Activated CD8-positive, alpha-beta T cell treated with anti-CD3 and anti-CD28 coated beads, Interleukin-2, amount 10 ng/mL, durations not matched to agents 7 days and 5 days (primary cell): Measurements from ENCODE around the gene DNER. TPM values are rescaled to one million over a fixed set of nuclear protein-coding genes. Genes with fewer than 3 reads are reported as not detected.
"Not testable (repeated sequence)": the region's sequence is repeated elsewhere in the genome, so short reads cannot be mapped to it uniquely, and the experiment has no call there.

ENCODE experiments used
- ATAC-seq: fragments of 150-1000 bp; cut with Tn5 transposase; one replicate; pipeline ENCODE4 v1.10.0; 2021; ENCODE audit warnings: moderate library complexity
- CTCF ChIA-PET: fragments of 350-600 bp; sonication (Branson Sonifier 250); formaldehyde crosslinking; loops from one replicate; lab custom pipeline; 2021; ENCODE audit warnings: antibody characterized with exemption; lab: Charles Lee
- POLR2A ChIA-PET: fragments of 350-600 bp; sonication (Branson Sonifier 250); formaldehyde crosslinking; loops from one replicate; lab custom pipeline; 2021; ENCODE audit warnings: antibody characterized with exemption; lab: Charles Lee
- DNase-seq: peaks from one replicate; pipeline ENCODE4 v3.0.0-alpha.2; 2020
- H3K27ac Mint-ChIP-seq: one replicate; pipeline ENCODE4 v1.8.0; 2021; ENCODE audit warnings: mild to moderate bottlenecking, mixed read lengths
- H3K27me3 Mint-ChIP-seq: one replicate; pipeline ENCODE4 v1.8.0; 2021; ENCODE audit warnings: low read depth, mixed read lengths
- H3K36me3 Mint-ChIP-seq: one replicate; pipeline ENCODE4 v1.8.0; 2021; ENCODE audit warnings: low read depth, mixed read lengths
- H3K4me1 Mint-ChIP-seq: one replicate; pipeline ENCODE4 v1.8.0; 2021; ENCODE audit warnings: low read depth, mixed read lengths
- H3K4me3 Mint-ChIP-seq: one replicate; pipeline ENCODE4 v1.8.0; 2021; ENCODE audit warnings: mild to moderate bottlenecking, mixed read lengths
- H3K9me3 Mint-ChIP-seq: one replicate; pipeline ENCODE4 v1.8.0; 2022; ENCODE audit warnings: mixed read lengths; ENCODE audit not compliant: insufficient read depth
- total RNA-seq, 2 experiments: library from RNA; stranded (reverse); gene quantifications; one replicate each; pipeline ENCODE4 v1.2.3, GENCODE V29; 2021

The DNER gene, protein sequence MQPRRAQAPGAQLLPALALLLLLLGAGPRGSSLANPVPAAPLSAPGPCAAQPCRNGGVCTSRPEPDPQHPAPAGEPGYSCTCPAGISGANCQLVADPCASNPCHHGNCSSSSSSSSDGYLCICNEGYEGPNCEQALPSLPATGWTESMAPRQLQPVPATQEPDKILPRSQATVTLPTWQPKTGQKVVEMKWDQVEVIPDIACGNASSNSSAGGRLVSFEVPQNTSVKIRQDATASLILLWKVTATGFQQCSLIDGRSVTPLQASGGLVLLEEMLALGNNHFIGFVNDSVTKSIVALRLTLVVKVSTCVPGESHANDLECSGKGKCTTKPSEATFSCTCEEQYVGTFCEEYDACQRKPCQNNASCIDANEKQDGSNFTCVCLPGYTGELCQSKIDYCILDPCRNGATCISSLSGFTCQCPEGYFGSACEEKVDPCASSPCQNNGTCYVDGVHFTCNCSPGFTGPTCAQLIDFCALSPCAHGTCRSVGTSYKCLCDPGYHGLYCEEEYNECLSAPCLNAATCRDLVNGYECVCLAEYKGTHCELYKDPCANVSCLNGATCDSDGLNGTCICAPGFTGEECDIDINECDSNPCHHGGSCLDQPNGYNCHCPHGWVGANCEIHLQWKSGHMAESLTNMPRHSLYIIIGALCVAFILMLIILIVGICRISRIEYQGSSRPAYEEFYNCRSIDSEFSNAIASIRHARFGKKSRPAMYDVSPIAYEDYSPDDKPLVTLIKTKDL
- not detected for total RNA-seq

DNA sequence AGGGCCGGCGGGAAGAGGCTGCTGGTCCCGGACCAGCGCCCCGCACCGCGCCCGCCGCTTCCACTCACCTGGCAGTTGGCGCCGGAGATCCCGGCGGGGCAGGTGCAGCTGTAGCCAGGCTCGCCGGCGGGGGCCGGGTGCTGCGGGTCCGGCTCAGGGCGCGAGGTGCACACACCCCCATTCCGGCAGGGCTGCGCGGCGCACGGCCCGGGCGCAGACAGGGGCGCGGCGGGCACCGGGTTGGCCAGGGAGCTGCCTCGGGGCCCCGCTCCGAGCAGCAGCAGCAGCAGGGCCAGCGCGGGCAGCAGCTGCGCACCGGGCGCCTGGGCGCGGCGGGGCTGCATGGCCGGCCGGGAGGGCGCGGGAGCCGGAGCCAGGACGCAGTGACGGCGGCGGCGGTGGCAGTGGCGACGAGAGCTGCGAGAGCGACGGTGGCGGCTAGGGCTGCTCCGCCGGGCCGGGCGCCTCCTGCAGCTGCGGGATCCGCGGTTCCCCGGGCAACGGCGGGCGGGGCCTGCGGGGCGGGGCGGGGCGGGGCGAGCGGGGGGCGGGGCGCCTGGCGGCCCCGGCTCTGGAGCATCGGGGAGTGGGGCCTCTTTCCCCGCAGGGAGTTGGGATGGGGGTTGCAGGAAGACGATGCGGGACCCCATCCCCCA is at the start of gene DNER:
DNER (minus strand) TSS at position 476 of the 656 bp plus-strand sequence; CDS start at position 344, 132 bp downstream.
- no peak within 1 kb of the TSS for H3K27ac Mint-ChIP-seq

DNA sequence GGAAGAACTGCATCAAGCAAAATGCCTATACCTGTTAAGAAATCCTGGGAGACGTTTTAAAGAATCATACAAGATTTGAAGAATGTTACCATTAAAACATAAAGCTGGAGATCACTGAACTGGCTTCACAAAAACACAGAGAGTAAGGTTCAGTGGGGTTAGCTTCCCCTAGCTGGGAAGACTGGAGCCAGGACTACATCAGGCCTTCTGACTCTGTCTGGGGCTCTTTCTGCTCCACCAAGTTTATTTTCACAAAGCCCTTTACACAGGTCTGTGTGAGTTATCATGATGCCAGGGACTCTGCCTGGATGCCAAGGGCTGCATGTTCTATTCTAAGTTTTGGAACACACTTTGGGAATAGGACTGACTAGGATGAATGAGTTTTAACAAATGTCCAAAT is 47.3 kb upstream of the DNER start:
- Mint-ChIP-seq H3K9me3 (no peaks in the 10 kb centered on the region), H3K36me3 (peaks cover 25% of the 10 kb centered on the region), H3K27me3 (no peaks in the 10 kb centered on the region), H3K27ac (no peak overlapping the region), H3K4me1 (no peaks in the 10 kb centered on the region), H3K4me3 (no peak overlapping the region)
- ATAC-seq (no peak), DNase-seq (no peak)
- ChIA-PET CTCF (interaction anchor here (1.8 kb wide), 1 partner anchor 19 kb away, joined by 8 read pairs; no protein-coding TSS in a partner anchor), POLR2A (no interaction called here)

More for the DNA sequence above, at the start of gene DNER:
- POLR2A ChIA-PET, result no interaction called here
- H3K27me3 Mint-ChIP-seq, result peaks cover 62% of the 10 kb centered on the region
- DNase-seq (peak; percentile 64), ATAC-seq (peak; percentile 84)
- CTCF ChIA-PET, result no interaction called here
- H3K36me3 Mint-ChIP-seq, result no peaks in the 10 kb centered on the region
- no peaks in the 10 kb centered on the region for H3K9me3 Mint-ChIP-seq
- H3K4me3 Mint-ChIP-seq, result no peak within 1 kb of the TSS
- H3K4me1 Mint-ChIP-seq, result peaks cover 7% of the 10 kb centered on the region

DNA sequence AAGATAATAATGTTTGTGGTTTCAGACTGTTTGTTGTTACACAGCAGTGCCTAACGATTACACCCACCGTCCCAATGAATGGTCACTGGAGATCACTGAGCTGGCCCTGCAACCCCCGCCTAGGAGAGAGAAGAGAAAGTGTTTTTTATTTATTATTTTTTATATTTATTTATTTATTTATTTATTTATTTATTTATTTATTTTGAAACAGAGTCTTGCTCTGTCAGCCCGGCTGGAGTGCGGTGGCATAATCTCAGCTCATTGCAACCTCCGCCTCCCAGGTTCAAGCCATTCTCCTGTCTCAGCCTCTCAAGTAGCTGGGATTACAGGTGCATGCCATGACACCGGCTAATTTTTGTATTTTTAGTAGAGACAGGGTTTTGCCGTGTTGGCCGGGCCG is 43.1 kb upstream of the DNER start:
- POLR2A ChIA-PET, CTCF ChIA-PET, H3K36me3 Mint-ChIP-seq, H3K27ac Mint-ChIP-seq, H3K9me3 Mint-ChIP-seq, H3K4me1 Mint-ChIP-seq, ATAC-seq, H3K27me3 Mint-ChIP-seq, H3K4me3 Mint-ChIP-seq, DNase-seq: not testable (repeated sequence)

DNA sequence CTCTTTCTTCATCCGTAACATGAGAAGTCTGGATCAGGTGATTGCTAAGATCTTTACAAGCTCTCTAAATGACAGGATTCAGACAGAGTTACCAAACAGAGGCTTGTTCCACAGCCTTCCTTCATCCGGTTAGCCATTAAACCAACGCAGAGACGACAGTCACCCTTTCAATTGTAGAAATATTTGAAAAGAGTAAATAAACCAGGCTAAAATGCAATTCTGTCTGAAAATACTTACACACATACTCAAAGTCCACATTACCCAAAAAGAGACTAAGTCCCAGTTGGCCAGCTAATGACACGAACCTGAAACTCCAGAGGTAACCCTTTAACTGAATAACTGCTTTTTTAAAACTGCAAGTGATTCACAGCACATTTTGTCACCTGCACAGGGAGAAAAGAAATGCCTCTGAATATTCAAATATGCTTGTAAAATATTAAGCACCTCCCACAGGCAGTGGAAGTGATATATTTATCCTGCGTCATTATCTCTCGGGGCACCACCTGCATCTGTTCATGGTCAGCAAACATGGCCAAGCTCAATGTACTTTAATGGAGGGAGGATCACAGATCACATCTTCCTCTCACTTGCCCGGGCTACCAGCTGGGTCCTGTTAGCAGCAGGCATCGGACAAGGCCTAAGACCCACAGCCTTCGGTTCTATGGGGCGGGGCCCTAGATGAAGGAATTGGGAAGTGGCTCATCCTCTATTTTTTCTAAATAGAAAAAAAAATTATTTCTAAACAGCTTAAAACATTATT is 38.8 kb upstream of the DNER start:
- H3K4me1 Mint-ChIP-seq, result peaks cover 4% of the 10 kb centered on the region
- no peaks in the 10 kb centered on the region for H3K27me3 Mint-ChIP-seq
- no peak overlapping the region for H3K4me3 Mint-ChIP-seq
- ChIA-PET POLR2A (no interaction called here), CTCF (no interaction called here)
- H3K27ac Mint-ChIP-seq, result no peak overlapping the region
- no peaks in the 10 kb centered on the region for H3K9me3 Mint-ChIP-seq
- no peaks in the 10 kb centered on the region for H3K36me3 Mint-ChIP-seq
- DNase-seq (no peak), ATAC-seq (no peak)

DNA sequence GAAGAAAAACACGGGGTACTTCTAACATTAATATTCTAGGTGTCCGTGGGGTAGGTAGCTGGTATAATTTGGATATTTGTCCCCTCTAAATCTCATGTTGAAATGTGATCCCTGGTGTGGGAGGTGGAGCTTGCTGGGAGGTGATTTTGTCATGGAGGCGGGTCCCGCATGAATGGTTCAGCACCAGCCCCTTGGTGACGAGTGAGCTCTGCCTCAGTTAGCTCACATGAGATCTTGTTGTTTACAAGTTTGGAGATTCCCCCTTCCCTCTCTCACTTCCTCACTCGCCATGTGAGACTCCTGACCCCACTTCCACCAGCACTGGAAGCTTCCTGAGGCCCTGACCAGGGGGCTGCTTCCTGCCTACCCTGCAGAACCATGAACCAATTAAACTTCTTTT is 35.4 kb upstream of the DNER start:
- Mint-ChIP-seq H3K27ac (no peak overlapping the region), H3K27me3 (no peaks in the 10 kb centered on the region), H3K9me3 (no peaks in the 10 kb centered on the region), H3K4me1 (peaks cover 4% of the 10 kb centered on the region), H3K4me3 (no peak overlapping the region), H3K36me3 (no peaks in the 10 kb centered on the region)
- ATAC-seq (no peak), DNase-seq (no peak)
- CTCF ChIA-PET, result no interaction called here
- POLR2A ChIA-PET, result no interaction called here

DNA sequence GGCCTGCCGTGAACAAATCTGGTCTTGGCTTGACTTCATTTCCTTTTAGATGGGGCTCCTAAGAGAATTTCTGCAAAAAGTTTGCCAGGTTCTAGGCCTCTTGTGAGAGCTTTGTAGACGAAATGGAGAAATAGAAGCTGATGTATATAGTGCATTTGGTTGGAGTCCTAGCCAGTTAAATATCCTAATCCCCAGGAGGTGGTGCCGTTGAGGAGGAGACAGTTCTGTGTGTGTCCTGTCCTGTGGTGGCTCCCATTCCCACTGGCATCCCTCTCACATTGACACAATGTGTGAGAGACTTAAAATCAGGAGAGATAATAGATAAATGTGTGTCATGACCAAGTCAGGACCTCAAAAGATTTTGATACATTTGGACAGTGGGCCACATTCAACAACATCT is 34.6 kb upstream of the DNER start:
- Mint-ChIP-seq H3K4me1 (peaks cover 4% of the 10 kb centered on the region), H3K27me3 (no peaks in the 10 kb centered on the region), H3K9me3 (no peaks in the 10 kb centered on the region), H3K27ac (no peak overlapping the region), H3K4me3 (no peak overlapping the region), H3K36me3 (no peaks in the 10 kb centered on the region)
- CTCF ChIA-PET, result no interaction called here
- no peak for ATAC-seq
- POLR2A ChIA-PET, result no interaction called here
- DNase-seq, result no peak

DNA sequence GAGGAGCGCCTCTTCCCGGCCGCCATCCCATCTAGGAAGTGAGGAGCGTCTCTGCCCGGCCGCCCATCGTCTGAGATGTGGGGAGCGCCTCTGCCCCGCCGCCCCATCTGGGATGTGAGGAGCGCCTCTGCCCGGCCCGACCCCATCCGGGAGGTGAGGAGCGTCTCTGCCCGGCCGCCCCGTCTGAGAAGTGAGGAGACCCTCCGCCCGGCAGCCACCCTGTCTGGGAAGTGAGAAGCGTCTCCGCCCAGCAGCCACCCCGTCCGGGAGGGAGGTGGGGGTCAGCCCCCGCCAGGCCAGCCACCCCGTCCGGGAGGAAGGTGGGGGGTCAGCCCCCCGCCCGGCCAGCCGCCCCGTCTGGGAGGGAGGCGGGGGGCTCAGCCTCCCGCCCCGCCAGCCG is 28.3 kb upstream of the DNER start:
- H3K36me3 Mint-ChIP-seq, ATAC-seq: not testable (repeated sequence)

DNA sequence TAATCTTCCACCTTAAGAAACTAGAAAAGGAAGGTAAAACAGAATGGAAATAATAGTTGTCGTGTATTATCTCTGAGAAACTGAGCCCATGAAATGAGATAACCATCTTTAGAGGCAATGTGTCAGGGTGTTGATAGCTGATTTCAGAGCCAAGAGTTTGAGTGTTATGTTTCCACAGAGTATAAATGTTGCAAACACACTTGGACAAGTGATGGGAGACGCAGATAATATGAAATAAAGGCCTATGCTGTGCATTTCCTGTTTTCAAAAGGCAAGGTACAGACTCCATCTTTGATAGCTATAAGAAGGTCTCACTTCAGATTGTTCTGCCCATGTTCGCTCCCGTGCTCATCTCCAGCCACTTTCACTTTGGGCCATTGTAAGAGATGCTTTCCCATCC is 25.9 kb upstream of the DNER start:
- ATAC-seq (no peak), DNase-seq (no peak)
- ChIA-PET POLR2A (no interaction called here), CTCF (no interaction called here)
- Mint-ChIP-seq H3K27me3 (no peaks in the 10 kb centered on the region), H3K36me3 (no peaks in the 10 kb centered on the region), H3K4me1 (no peaks in the 10 kb centered on the region), H3K9me3 (peaks cover 14% of the 10 kb centered on the region), H3K27ac (no peak overlapping the region), H3K4me3 (no peak overlapping the region)

More for the DNA sequence above, 28.3 kb upstream of the DNER start:
- H3K4me3 Mint-ChIP-seq, H3K4me1 Mint-ChIP-seq, POLR2A ChIA-PET, CTCF ChIA-PET, H3K9me3 Mint-ChIP-seq, H3K27ac Mint-ChIP-seq, DNase-seq, H3K27me3 Mint-ChIP-seq: not testable (repeated sequence)

DNA sequence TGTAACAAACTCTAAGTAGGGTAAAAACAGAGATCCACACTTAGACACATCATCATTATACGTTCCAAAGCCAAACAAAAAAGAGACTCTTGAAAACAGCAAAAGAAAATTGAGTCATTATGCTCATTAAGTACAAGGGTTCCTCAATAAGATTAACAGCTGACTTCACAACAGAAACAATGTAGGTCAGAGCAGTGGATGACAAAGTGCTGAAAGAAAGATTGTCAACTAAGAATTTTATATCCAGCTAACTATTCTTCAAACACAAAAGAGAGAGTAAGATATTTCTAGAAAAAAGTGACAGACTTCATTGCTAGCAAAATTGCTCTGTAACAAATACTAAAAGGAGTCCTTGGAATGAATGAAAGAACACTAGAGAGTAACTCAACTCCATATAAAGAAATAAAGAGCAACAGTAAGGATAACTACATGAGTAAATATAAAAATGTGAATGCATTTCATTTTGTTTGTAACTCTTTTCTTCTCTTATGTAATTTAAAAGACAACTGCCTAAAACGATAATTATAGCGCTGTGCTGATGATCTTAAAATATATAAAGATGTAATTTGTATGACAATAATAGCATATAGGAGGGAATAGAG is 23.8 kb upstream of the DNER start:
- Mint-ChIP-seq H3K36me3 (no peaks in the 10 kb centered on the region), H3K27ac (no peak overlapping the region), H3K27me3 (no peaks in the 10 kb centered on the region), H3K4me1 (peaks cover 6% of the 10 kb centered on the region), H3K4me3 (no peak overlapping the region), H3K9me3 (peaks cover 14% of the 10 kb centered on the region)
- ChIA-PET CTCF (no interaction called here), POLR2A (no interaction called here)
- DNase-seq (no peak), ATAC-seq (no peak)

DNA sequence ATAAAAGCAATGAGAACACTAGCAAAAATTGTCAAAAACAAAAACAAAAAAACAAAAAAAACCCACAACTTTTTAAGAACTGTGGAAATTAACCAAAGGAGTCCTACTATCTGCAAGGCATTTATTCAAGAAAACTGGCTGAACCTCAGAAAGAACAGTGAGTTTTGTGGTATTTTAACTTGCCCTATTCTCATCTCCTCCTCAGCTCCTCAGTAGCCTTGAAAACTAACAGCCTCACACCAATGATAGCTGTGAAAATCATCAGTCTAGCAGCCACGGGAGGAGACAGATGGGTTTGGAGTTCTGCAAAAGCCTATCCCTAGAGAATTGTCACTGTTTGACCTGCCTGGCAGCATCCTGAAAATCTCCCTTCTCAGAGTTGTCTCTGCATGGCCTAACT is 20.1 kb upstream of the DNER start:
- Mint-ChIP-seq H3K27ac (no peak overlapping the region), H3K27me3 (peaks cover 2% of the 10 kb centered on the region), H3K9me3 (peaks cover 14% of the 10 kb centered on the region), H3K36me3 (no peaks in the 10 kb centered on the region), H3K4me3 (no peak overlapping the region), H3K4me1 (peaks cover 6% of the 10 kb centered on the region)
- DNase-seq (no peak), ATAC-seq (no peak)
- CTCF ChIA-PET, result no interaction called here
- POLR2A ChIA-PET, result no interaction called here

DNA sequence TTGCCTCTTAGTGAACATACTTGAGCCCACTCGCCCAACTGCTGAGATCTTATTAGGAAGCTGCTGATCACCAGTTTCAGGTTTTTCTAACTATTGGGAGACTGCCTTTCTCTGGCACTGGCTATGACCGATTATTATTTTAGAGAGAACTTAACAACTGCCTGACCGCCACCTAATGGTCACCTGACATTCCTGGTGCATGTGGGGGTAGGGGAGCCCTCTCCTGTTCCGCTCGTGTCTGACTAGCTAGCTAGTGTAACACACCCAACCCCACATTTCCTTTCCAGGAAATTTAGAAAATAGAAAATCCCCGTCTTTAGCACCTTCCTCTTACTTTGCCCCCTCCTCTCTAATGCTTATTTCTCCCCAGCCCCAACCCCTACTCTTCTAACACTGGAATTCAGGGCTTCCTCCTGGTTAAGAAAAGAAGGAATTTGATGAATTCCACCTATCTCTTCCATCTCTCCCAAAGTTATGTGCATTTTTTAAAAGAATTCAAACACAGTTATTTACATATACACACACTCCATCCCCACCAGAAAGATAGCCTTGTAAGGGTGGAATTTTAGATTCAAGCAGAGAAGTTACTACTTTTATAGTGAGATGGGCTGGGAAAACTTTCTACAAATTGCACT is 19.4 kb upstream of the DNER start:
- CTCF ChIA-PET, result no interaction called here
- Mint-ChIP-seq H3K27me3 (peaks cover 2% of the 10 kb centered on the region), H3K36me3 (no peaks in the 10 kb centered on the region), H3K4me1 (peaks cover 6% of the 10 kb centered on the region), H3K9me3 (peaks cover 14% of the 10 kb centered on the region), H3K4me3 (no peak overlapping the region), H3K27ac (no peak overlapping the region)
- ATAC-seq (no peak), DNase-seq (no peak)
- POLR2A ChIA-PET, result no interaction called here
